H9 (cell line): ENCODE measurements around the gene RARG. TPM values are rescaled to one million over a fixed set of nuclear protein-coding genes. Genes with fewer than 3 reads are reported as not detected.

ENCODE experiments used
- DNase-seq: peaks from one replicate; pipeline ENCODE4 v3.0.0-alpha.2; 2017
- H2AFZ ChIP-seq: one replicate; pipeline ENCODE4 v1.6.1; 2013; ENCODE audit warnings: mild to moderate bottlenecking, low read length, control low read depth, moderate library complexity
- H2AK5ac ChIP-seq: 2 replicates; pipeline ENCODE4 v1.6.1; 2013; ENCODE audit warnings: low read length, control low read depth, mixed read lengths; ENCODE audit not compliant: insufficient read length
- H2BK120ac ChIP-seq: one replicate; pipeline ENCODE4 v1.6.1; 2013; ENCODE audit warnings: low read depth, mild to moderate bottlenecking, low read length, control low read depth, inconsistent platforms; ENCODE audit not compliant: poor library complexity, severe bottlenecking
- H2BK12ac ChIP-seq: 2 replicates; pipeline ENCODE4 v1.6.1; 2013; ENCODE audit warnings: low read length, control low read depth, mixed read lengths, low read depth; ENCODE audit not compliant: insufficient read length
- H2BK15ac ChIP-seq: 2 replicates; pipeline ENCODE4 v1.6.1; 2013; ENCODE audit warnings: low read depth, low read length, control low read depth
- H2BK20ac ChIP-seq: one replicate; pipeline ENCODE4 v1.6.1; 2013; ENCODE audit warnings: low read depth, mild to moderate bottlenecking, low read length, control low read depth, inconsistent platforms; ENCODE audit not compliant: poor library complexity, severe bottlenecking
- H2BK5ac ChIP-seq: 2 replicates; pipeline ENCODE4 v1.6.1; 2013; ENCODE audit warnings: low read length, control low read depth, mixed read lengths; ENCODE audit not compliant: insufficient read length
- H3K14ac ChIP-seq: 2 replicates; pipeline ENCODE4 v1.6.1; 2013; ENCODE audit warnings: low read length, control low read depth; ENCODE audit not compliant: insufficient read depth
- H3K18ac ChIP-seq: 2 replicates; pipeline ENCODE4 v1.6.1; 2013; ENCODE audit warnings: low read depth, mild to moderate bottlenecking, mixed read lengths, low read length, control low read depth; ENCODE audit not compliant: insufficient read length
- H3K23ac ChIP-seq: 2 replicates; pipeline ENCODE4 v1.6.1; 2013; ENCODE audit warnings: low read length, control low read depth, mixed read lengths, low read depth; ENCODE audit not compliant: insufficient read length
- H3K23me2 ChIP-seq: 2 replicates; pipeline ENCODE4 v1.6.1; 2013; ENCODE audit warnings: low read depth, mild to moderate bottlenecking, mixed read lengths, low read length, control low read depth; ENCODE audit not compliant: insufficient read length, poor library complexity, severe bottlenecking
- H3K27ac ChIP-seq: 2 replicates; pipeline ENCODE4 v1.5.1; 2013; ENCODE audit warnings: low read length, control low read depth, mixed read lengths, low read depth; ENCODE audit not compliant: insufficient read length
- H3K27me3 ChIP-seq: 2 replicates; pipeline ENCODE4 v1.6.1; 2013; ENCODE audit warnings: low read length, control low read depth, inconsistent platforms; ENCODE audit not compliant: insufficient read depth
- H3K4ac ChIP-seq: 2 replicates; pipeline ENCODE4 v1.6.1; 2013; ENCODE audit warnings: low read depth, mild to moderate bottlenecking, control low read depth, inconsistent platforms, low read length, moderate library complexity
- H3K4me1 ChIP-seq: 2 replicates; pipeline ENCODE4 v1.6.1; 2013; ENCODE audit warnings: low read length, control low read depth, inconsistent platforms; ENCODE audit not compliant: insufficient read depth
- H3K4me2 ChIP-seq: 2 replicates; pipeline ENCODE4 v1.6.1; 2013; ENCODE audit warnings: low read length, control low read depth, mixed read lengths; ENCODE audit not compliant: insufficient read length, insufficient read depth
- H3K56ac ChIP-seq: 2 replicates; pipeline ENCODE4 v1.6.1; 2013; ENCODE audit warnings: low read depth, mild to moderate bottlenecking, mixed read lengths, low read length, control low read depth; ENCODE audit not compliant: insufficient read length
- H3K79me1 ChIP-seq: 2 replicates; pipeline ENCODE4 v1.6.1; 2013; ENCODE audit warnings: low read depth, mild to moderate bottlenecking, moderate library complexity, low read length, control low read depth, inconsistent platforms; ENCODE audit not compliant: insufficient read depth, poor library complexity, severe bottlenecking
- H3K79me2 ChIP-seq: 2 replicates; pipeline ENCODE4 v1.6.1; 2013; ENCODE audit warnings: low read length, control low read depth, inconsistent platforms; ENCODE audit not compliant: insufficient read depth
- H3K9ac ChIP-seq: 2 replicates; pipeline ENCODE4 v1.6.1; 2013; ENCODE audit warnings: low read length, control low read depth, mixed read lengths; ENCODE audit not compliant: insufficient read length; ENCODE audit errors: extremely low read depth
- H3K9me3 ChIP-seq: one replicate; pipeline ENCODE4 v1.6.1; 2013; ENCODE audit warnings: low read depth, low read length, inconsistent platforms; ENCODE audit not compliant: control insufficient read depth
- H3T11ph ChIP-seq: one replicate; pipeline ENCODE4 v1.6.1; 2013; ENCODE audit warnings: mild to moderate bottlenecking, low read length, control low read depth, inconsistent platforms
- H4K20me1 ChIP-seq: one replicate; pipeline ENCODE4 v1.6.1; 2013; ENCODE audit not compliant: control insufficient read depth, insufficient read length, insufficient read depth
- H4K5ac ChIP-seq: 2 replicates; pipeline ENCODE4 v1.6.1; 2013; ENCODE audit warnings: low read depth, mild to moderate bottlenecking, mixed read lengths, low read length, control low read depth; ENCODE audit not compliant: insufficient read length
- H4K8ac ChIP-seq: replicated peaks from 2 replicates; pipeline ENCODE4 v1.6.1; 2013; ENCODE audit warnings: low read length, control low read depth, mixed read lengths, low read depth; ENCODE audit not compliant: insufficient read length
- H4K91ac ChIP-seq: 2 replicates; pipeline ENCODE4 v1.6.1; 2013; ENCODE audit warnings: low read depth, mild to moderate bottlenecking, moderate library complexity, mixed read lengths, low read length, control low read depth; ENCODE audit not compliant: insufficient read length
- H3K27ac Mint-ChIP-seq, 3 experiments: 2 replicates in 2 of 3; 3 replicates in 1 of 3; pipeline ENCODE4 v1.8.0; 2020 to 2021; ENCODE audit warnings: mixed read lengths in 3 of 3, mild to moderate bottlenecking in 1 of 3, moderate library complexity in 1 of 3
- H3K27me3 Mint-ChIP-seq: 2 replicates; pipeline ENCODE4 v1.8.0; 2021; ENCODE audit warnings: low read depth, mild to moderate bottlenecking, moderate library complexity, mixed read lengths
- H3K36me3 Mint-ChIP-seq, 3 experiments: 2 replicates in 2 of 3; 3 replicates in 1 of 3; pipeline ENCODE4 v1.8.0; 2020 to 2021; ENCODE audit warnings: low read depth in 3 of 3, mixed read lengths in 3 of 3; ENCODE audit not compliant: insufficient read depth in 1 of 3
- H3K4me1 Mint-ChIP-seq, 2 experiments: 2 replicates each; pipeline ENCODE4 v1.8.0; 2020; ENCODE audit warnings: mixed read lengths in 2 of 2
- H3K4me3 Mint-ChIP-seq, 2 experiments: 2 replicates in 1 of 2; 3 replicates in 1 of 2; pipeline ENCODE4 v1.8.0; 2020 to 2021; ENCODE audit warnings: mild to moderate bottlenecking in 2 of 2, mixed read lengths in 2 of 2, moderate library complexity in 1 of 2
- H3K9me3 Mint-ChIP-seq, 2 experiments: 2 replicates in 1 of 2; 3 replicates in 1 of 2; pipeline ENCODE4 v1.8.0; 2020; ENCODE audit warnings: mild to moderate bottlenecking in 2 of 2, mixed read lengths in 2 of 2, moderate library complexity in 1 of 2
- CTCF ChIP-seq: fragments of 200-600 bp; sonication (generic); conservative IDR thresholded peaks from 3 replicates; pipeline ENCODE4 v1.8.0; 2021; ENCODE audit warnings: antibody characterized with exemption, mild to moderate bottlenecking
- WGBS: extraction: QIAGEN DNeasy Blood & Tissue Kit; methylation state at CpG from one replicate; pipeline ENCODE4 v1.1.7; 2013; ENCODE audit warnings: missing lambda C conversion rate, low lambda C conversion rate, mixed read lengths; ENCODE audit not compliant: insufficient read length; ENCODE audit errors: extremely low coverage; 5-methylcytosine and 5-hydroxymethylcytosine counted together
- total RNA-seq: library from RNA; stranded (reverse); gene quantifications from 2 replicates; pipeline ENCODE4 v1.2.1, GENCODE V29; 2021

RARG gene
- total RNA-seq, 1 experiment from 2014 or later, result 43.7 TPM

GRCh38 chr12:53268630-53269562, 36.9 kb upstream of the RARG start:
- Histone ChIP-seq H2BK12ac (no peak overlapping the region), H4K8ac (no peak overlapping the region), H3K4me2 (peak overlapping the region; percentile 88), H3K27ac (no peak overlapping the region), H4K20me1 (no peaks in the 10 kb centered on the region), H3K9me3 (no peaks in the 10 kb centered on the region), H2AK5ac (no peak overlapping the region), H3K4ac (no peak overlapping the region), H3K79me2 (peaks cover 5% of the 10 kb centered on the region; the same call in 1 of the 2 replicates), H2AFZ (no peak overlapping the region), H3K79me1 (peaks cover 14% of the 10 kb centered on the region), H3K23me2 (peaks cover 6% of the 10 kb centered on the region), H3T11ph (no peak overlapping the region), H3K4me1 (no peaks in the 10 kb centered on the region; the same call in 1 of the 2 replicates), H2BK15ac (no peak overlapping the region), H2BK20ac (no peak overlapping the region), H3K9ac (peak overlapping the region; percentile 80), H4K91ac (no peak overlapping the region), H3K18ac (no peak overlapping the region), H3K14ac (no peak overlapping the region), H2BK5ac (no peak overlapping the region), H3K23ac (no peak overlapping the region), H3K27me3 (no peaks in the 10 kb centered on the region), H3K56ac (no peak overlapping the region), H2BK120ac (no peak overlapping the region), H4K5ac (no peak overlapping the region)
- no peak for DNase-seq
- H3K4me1 Mint-ChIP-seq, result peaks cover 25 to 28% of the 10 kb centered on the region in 2 experiments
- no peaks in the 10 kb centered on the region for H3K9me3 Mint-ChIP-seq
- H3K27me3 Mint-ChIP-seq, result no peaks in the 10 kb centered on the region; the same call in 1 of the 2 replicates
- peaks cover 21 to 32% (median 29%) of the 10 kb centered on the region in 3 experiments; a peak in 6 of 7 replicates for H3K36me3 Mint-ChIP-seq
- H3K4me3 Mint-ChIP-seq, result peak overlapping the region; percentile 99 to 100
- no CpG with 5 or more reads among the region's 20 CpGs for WGBS
- TF ChIP-seq CTCF, result no peak
- H3K27ac Mint-ChIP-seq, result peak overlapping the region in 2 of 3 experiments; percentile 94 to 98; a peak in 3 of 7 replicates
